M059J (cell line): ENCODE data around the gene SLC2A13. TPM values are rescaled to one million over a fixed set of nuclear protein-coding genes. Genes with fewer than 3 reads are reported as not detected.
A peak's percentile ranks its signal among the peaks of the same experiment; 100 is the strongest.

Experiments
- DNase-seq: peaks from one replicate; pipeline ENCODE4 v3.0.0-alpha.2; 2012; ENCODE audit warnings: low read depth
- total RNA-seq: library from RNA; depleted of rRNA; stranded (reverse); fragments of >200 nt; shearing (Covaris generic); gene quantifications from 2 replicates; pipeline ENCODE4 v1.2.3, GENCODE V29; 2014; rRNA removed

SLC2A13 gene
- total RNA-seq, result 3.1 and 3.2 TPM in 2 replicates

DNA sequence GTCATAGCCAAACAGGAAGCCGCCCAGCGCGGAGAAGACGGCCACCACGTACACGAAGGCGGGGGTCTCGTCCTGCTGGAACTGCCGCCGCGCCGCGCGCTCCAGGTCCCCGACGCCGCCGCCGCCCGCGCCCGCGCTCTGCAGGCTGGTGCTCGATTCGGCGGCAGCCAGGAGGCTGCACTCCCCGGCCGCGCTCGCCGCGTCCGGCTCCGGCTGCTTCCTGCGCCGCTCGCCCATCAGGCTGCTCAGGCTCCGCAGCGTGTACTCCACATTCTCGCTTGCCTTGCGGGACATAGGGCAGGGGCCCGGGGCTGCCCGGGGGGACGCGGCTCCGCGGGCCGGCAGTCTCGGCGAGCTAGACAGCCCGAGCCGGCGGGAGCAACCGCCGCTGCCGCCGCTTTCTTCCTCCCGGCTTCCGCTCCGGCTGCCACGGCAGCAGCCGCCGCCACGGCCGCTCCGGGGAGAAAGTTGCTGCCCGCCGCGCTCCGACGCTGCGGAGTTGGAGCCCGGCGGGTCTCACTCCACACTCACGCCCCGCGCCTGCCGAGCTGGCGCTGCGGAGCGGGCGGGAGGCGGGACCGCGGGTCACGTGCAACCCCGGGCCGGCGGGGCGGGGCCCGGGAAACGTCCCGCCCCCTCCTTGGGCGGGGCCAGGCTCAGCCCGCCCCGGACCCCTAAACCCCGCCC, at the start of gene SLC2A13:
TSS of gene SLC2A13 (minus strand) at position 567 of the 687 bp plus-strand sequence. CDS start at position 294, 273 bp downstream.
- peak; percentile 59 for DNase-seq

DNA sequence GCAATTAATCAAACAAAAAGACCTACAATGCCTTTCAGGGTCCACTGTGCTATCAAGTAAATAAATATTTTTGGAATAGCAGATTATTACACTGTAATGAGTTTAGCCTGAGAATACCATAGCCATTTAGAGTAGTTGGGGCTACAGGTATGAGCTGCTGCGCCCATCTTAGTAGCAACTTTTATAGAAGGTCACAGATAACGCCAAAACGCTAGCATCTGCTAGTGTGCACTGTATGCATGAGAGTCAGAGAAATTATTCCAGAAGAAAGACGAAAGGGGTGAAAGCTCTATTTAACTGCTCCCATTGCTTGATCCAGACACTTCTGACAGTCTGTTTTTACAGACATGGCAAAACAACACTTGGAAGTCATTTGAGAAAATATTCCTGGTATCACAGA, 48.5 kb upstream of the SLC2A13 start:
- no peak for DNase-seq

DNA sequence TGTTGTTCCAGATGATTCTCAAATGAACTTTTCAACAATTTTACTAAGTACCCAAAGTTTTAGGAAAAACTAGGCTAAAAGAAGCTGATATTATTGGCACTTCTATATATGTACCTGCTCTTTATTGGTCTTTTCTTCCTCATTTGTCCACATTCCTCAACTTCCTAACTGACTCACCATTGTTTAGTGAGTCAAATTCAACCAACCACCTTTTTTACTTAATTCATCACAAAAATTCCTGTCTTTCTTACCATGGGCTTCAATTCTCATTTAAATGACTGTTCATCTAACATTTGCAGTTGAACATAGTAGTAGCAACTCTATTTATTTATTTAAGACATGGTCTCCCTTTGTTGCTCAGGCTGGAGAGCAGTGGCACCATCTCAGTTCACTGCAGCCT, 47.6 kb upstream of the SLC2A13 start:
- no peak for DNase-seq

DNA sequence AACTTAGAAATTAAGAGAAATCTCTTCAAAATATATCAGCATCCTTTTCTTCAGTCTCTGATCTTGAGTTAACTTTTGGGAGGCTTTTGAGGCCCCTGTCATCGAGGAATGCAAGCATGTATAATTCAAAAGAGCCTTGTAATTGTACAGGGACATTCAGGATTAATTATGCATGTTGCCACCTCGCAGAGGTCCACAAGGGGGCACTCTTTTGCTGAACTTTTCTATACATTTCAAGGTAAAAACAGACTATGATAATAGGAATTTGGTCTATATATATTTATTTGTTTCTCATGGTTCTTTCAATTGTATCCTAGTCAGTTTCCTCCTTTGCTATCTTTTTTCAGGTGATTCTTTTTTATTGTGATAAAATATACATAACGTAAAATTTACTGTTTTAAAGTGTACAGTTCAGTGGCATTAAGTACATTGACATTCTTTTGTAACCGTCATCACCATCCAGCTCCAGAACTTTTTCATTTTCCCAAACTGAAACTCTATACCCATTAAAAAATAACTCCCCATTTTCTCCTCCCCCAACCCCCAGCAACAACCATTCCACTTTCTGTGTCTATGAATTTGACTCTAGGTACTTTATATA, 47.0 kb upstream of the SLC2A13 start:
- no peak for DNase-seq

DNA sequence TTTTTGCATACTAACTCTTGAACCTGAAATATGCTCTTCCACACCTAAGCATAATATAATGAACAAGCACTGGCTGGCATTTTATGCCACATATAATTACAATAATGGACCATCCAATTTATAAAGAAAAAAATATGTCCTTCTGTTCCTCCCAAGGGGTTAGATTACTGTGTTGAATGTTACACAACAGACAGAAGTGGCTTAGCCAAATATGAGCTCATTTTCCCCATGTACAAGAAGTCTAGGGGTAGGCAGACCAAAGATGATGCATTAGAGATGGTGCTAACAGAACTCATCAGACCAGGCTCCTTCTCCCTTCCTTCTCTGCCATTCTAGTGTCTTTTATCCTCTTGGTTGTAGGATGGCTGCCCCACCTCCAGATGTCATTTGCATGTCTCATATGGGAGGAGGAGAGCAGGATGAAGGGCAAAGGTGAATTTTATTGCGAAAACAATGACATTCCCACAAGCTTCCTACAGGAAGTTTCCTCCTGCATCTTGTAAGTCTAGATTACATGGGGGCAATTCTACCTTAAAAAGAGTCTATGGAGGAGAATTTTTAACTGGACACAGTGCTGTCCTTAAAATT, 43.9 kb upstream of the SLC2A13 start:
- no peak for DNase-seq

DNA sequence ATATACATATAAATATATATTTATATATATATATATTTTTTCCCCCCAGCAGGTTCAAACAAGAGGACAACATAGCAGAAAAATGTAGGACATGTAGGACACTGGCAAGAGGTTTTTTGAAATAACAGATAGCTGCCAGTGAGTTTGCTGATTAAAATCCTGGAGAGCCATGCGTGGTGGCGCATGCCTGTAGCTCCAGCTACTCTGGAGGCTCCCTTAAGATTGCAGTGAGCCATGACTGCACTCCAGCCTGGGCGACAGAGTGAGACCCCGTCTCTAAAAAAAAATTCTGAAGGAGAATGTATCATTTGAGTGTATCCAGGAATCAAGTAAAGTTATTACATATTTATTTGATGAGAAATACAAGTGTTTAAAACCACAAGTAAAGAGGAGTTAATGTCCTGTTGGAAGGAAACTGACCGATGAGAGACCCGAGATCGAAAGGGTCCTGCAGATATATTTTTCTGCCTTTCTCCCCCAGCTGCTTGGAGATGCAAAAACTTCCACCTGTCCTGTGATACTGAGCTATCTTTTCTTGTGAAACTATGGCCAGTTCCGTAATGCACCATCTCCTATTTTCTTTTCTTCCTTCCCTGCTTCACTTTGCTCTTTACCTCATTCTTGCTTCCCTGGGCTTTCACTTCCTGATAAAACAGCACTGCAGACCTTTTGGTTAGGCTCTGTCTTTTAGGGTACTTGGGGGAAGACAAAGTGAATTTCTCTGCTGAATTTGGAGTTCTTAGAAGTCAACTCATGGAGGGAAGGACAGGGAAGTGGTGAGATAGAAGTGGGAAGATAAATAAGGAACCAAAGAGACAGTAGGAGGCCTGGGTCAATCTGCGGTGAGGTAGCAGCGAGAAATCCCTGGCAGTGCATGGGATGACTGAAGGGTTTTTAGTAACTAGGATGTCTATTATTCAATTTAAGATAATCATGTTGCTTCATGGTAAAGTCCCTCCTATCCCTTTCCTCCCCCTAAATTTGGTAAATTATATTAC, 41.2 kb upstream of the SLC2A13 start:
- no peak for DNase-seq

DNA sequence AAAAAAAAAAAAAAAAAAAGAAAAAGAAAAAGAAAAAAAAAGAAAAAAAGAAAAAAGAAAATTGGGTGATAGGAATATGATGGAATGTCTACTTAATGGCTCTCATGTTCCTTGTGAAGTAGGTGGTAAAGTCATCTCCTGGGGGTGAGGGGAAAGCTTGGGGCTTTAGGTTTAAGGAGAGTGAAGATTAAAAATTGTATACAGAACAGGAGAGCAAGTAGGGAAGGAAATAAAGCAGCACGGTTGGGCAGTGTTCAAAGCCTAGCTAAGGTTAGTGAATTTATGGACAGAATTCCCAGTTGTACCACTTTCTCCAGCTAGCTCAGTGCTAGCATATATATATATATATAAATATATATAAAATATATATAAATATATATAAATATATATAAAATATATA, 40.0 kb upstream of the SLC2A13 start:
- no peak for DNase-seq

DNA sequence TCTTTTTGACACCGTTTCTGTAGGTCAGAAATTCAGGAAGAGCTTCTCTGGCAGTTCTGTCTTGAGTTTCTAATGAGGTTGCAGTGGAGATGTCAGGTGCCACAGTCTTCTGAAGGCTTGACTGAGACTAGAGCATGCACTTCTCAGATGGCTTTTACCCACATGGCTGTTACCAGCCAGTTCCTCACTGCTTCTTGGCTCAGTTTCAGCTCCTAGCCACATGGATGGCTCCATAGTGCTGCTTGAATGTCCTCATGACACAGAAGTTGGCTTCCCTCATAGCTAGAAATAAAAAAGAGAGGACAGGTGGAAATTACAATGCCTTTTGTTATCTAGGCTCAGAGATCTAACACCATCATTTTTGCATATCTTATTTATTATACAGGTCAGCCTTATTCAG, 38.1 kb upstream of the SLC2A13 start:
- DNase-seq, result no peak

DNA sequence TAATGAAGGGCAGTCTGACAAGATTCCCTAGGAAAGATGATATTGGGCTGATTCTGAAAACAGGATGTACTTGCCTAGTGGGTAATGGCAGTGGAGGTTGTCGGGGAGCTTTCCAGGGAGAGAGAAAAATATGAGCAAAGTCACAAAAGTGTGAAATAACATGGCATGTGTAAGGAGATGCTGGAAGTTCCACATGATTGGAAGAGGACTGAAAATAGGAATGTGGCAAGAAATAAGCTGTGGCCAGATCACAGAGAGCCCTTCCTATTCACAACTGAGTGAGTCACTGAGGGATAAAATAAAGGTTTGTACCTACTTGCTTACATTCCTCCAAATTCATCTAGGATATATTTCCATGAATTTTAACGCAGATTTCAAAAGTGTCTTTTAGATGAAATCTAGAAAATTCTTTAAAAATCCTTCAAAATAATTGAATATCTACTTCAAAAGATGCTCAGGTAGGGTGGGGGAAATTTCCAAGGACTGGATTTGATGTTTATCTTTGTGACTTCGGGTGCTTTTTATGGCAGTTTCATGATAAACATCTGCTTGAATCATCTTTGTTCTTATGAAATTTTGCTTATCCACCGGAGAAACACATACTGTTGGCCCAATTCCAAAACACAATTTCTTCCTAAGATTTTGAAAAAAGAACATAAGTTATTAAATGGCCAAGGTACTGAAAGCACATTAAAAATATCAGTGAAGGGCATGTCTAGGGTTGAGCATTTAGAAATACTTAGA, 36.3 kb upstream of the SLC2A13 start:
- no peak for DNase-seq

DNA sequence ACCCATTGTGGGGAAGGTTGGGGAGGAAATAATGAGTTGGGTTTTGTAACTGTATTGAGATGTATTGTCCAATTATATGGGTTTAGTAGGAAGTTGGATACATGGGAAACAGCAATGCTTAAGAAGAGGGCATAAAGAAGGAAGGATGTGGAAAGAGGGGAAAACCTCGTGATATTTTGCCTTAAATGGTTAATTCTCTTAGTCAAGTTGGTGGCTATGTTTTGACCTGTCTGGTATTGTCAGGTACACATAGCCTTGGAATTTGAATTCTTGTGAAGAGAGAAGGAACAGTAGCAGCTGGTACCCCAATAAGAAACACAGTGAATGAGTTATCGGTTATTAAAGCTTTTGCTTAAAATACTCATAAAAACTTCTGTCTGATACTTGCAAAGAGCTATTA, 32.6 kb upstream of the SLC2A13 start:
- no peak for DNase-seq

DNA sequence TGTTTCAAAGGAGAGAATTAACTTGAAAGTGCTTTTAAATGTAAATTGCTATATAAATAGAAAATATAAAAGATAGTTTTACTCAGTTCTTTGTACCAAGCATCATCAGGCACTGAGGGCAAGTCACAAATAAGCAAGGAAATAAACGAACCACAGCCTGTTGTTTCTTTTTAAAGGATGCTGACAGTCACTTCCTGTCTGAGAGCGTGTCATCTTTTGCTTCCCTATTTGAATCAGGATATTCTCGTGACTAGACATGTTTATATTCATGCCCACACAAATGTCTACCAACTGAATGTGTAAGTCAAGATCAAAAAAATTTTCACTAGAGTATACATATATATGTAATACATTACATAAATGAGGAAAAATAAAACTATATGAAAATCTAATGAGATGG, 31.4 kb upstream of the SLC2A13 start:
- no peak for DNase-seq

DNA sequence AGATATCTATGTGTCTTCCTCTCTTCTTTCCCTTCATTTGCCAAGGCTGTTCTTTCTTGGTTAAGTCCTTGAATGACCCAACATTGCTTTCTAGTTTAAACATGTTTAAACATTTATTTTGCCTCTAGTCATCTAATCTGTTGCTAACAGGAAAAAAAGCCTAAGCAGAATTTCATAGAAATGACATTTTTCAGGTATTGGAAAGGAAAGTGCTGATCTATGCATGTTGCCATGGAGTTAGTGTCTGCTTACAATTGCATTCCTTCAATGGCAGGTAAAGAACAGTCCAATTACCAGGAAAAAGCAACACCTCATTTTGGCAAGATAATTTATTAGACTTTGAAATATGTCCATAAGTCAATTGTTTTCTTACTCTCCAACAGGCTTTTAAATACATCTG, 21.5 kb upstream of the SLC2A13 start:
- DNase-seq, result no peak

DNA sequence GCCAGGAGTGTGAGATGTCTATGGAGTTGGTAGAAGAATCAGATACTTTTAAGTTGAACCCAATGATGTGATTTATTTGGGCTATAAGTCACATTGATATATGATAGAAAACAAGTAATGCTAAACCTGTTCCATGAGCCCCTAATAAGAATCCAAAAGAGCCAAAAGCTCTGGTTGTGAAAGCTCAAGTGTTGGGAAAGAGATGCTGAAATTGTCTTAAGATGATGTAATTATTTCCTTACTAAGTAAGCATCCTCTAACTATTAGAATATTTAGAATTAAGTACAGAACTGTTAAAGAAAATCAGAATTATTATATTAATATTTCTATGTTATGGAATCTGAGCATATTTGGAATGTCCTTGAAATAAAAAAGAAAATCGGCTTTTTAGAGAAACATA, 17.6 kb upstream of the SLC2A13 start:
- DNase-seq, result no peak

DNA sequence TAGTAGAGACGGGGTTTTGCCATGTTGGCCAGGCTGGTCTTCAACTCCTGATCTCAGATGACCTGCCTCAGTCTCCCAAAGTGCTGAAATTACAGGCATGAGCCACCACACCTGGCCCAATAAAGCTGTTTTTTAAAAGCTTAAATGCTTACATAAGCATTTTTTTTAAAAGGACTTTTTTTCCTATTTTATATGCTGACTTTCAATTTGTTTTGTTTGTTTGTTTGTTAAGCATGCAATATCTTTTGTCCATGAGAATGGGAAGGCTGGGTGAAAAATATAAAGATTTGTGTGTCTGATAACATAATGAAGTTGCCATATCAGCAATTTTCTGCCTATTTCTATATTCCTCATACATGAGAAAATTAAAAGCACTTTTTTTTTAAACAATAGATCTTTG, 17.0 kb upstream of the SLC2A13 start:
- DNase-seq, result no peak

DNA sequence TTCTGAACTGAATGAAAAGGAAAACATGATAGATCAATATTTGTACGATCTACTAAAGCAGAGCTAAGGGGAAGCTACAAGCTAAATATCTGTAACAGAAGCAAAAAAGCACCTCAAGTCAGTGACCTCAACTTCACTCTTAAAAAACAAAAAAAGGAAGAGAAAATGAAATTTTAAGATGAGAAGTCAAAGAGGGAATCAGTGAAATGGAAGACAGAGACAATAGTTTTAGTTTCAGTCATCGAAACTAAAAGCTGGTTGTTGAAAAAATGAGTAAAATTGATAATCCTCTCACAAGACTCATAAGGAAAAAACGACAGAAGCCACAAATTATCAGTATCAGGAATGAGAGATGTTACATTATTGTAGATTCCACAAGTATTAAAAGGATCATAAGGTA, 11.9 kb upstream of the SLC2A13 start:
- no peak for DNase-seq

DNA sequence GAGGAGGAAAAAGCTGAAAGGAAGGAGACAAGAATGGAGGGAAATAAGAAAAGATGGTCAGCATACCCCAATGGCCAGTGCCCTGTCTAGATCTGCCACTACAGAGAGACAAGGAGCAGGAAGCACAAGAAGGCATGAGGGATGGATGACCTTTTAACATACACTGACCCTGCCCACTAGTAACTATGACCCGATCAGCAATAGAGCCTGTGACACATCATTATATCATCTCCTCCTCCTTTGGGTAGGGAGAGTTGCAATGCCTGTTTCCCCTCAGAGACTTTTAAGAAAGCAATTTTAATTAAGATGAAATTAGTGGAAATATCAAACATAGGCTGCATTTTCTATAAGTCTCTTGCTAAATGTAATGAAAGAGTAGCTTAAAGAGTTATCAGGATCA, 4.7 kb upstream of the SLC2A13 start:
- DNase-seq, result no peak

DNA sequence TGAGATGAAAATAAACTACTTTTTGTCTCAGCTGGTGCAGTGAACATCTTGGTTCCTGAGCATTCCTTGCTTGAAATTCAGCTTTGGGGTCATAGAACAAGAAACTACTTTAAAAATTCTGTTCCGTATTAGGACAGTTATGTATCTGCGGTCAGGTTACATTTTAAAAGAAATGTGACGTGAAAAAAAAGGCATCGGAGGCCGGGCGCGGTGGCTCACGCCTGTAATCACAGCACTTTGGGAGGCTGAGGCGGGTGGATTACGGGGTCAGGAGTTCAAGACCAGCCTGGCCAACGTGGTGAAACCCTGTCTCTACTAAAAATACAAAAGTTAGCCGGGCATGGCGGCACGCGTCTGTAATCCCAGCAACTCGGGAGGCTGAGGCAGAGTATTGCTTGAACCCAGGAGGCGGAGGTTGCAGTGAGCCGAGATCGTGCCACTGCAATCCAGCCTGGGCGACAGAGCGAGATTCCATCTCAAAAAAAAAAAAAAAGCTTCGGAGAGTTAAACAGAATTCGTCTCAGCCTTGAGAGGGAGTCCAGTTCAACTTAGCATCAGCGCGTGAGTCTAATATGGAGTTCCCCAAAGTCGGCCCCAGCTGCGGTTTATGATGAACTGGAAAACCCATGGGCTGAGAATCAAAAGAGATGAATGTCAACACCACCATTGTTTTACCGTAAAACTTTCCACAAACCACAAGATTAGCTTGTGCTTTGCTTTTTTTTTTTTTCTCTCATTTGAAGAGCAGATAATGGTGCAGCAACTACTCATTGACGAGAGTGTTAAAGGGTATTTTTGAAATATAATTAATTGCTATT, 2.1 kb upstream of the SLC2A13 start:
- DNase-seq, result peak; percentile 2

DNA sequence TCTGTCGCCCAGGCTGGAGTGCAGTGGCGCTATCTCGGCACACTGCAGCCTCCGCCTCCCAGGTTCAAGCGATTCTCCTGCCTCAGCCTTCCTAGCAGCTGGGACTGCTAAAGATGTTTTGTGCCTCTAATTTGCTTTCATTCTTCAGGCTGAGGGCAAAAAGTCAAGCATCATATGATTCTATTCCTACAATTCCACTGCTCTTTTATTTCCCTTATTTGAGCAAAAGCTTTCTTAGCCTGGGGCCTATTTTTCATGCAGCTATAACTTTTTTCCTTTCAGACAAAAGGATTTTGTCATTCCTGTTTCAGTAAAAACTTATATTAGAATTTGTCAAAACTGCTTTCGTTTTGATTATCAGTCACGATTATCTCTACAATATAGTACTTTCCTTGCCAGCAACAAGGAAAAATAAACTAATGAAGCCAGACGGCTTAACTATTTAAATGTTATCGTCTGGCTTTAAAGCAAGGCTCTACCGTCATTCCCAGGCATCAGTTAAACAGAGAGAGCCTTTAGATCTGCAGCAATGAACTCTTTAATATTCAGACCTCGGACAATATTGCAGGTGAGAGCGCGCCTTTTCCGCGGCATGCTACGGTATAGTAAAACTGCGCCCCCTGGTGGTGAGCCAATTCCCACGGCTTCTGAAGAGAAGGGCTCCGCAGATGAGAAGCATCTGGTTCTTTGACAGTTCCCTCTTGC, 1.4 kb upstream of the SLC2A13 start:
- DNase-seq, result peak; percentile 69

DNA sequence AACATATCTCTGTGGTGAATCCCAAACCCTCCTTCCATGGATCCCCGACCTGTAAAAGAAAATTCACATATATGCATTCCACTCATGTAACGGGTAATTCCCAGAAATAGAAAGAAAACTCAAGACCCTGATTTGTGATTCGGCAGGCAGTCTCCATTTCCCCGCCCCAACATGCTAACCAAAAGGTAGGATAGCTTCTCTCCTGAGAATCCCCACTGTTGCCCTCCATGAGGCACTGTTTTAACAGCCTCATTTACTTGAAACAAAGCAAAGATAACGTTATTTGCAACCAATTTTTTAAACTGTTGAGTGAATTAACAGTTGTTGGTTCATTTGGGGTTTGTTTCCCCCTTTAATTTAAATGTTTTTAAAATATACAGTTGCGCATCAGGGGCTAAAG, 774 bp upstream of the SLC2A13 start:
- DNase-seq, result no peak

DNA sequence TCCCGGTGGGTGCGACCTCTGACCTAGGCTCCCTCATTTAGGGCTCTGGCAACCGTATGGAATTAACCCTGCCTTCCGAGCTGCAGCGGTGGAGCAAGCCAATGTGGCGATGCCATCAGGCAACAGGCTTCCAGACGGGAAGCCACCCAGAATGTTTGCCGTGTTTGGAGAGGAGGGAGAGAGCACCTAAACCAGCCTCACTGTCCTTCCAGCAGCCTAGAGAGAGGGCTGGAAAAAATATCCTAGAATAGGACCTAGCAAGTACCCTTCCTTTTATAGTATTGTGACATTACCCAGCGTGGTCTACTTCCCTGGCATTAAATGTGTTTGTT, 287 bp upstream of the SLC2A13 start:
- no peak for DNase-seq
